Stimulated activated CD4-positive, alpha-beta T cell treated with anti-CD3 and anti-CD28 coated beads, Interleukin-4, amount 100 ng/mL, for 48 hours (primary cell): ENCODE data around the gene SELENON.
A peak's percentile ranks its signal among the peaks of the same experiment; 100 is the strongest.

ENCODE experiments used
- DNase-seq, 2 donors: peaks; one replicate each; pipeline ENCODE4 v3.0.0-alpha.2; 2020; ENCODE audit warnings: low read depth in 2 of 2

Gene SELENON

DNA sequence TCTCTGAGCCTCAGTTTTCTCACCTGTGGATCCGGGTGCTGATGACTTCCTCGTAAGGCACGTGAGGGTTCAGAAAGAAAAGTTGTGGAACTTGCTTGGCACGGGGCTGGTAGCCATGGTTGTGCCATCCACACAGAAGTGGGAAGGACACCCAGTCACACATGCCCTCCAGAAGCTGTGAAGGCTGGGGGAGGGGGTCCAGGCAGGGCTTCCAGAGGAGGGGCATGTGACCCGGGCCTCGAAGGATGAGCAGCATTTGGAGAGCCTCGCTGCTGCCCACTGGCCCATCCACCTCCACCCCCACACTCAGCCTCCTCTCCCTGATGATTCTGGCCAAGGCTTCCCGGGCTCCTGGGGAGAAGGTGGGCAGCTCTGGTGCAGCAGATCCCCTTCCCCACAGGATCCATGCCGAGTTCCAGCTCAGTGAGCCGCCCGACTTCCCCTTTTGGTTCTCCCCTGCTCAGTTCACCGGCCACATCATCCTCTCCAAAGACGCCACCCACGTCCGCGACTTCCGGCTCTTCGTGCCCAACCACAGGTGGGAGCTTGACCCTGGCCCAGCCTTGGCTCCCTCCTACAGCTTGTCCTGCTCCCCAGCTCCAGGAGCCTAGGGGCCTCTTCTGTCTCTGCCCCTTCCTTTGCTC is 9.4 kb downstream of the SELENON start:
- DNase-seq: no peak

DNA sequence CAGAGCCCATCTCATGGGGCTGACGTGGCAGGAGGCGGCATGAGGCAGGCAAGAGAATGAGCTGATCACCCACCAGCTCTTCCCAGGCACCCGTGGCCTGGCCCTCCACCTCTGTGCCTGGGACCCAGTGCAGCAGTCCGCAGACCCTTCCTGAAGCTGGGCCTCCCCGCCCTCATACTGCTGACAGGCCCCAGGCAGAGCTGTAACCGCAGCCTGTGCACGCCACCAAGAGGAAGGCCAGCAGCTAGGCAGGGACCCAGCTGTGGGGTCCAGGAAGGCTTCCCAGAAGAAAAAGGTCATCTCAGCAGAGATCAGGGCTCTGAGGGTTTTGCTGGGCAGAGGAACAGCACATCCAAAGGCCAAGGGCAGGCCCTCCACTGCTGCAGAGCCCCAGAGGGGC is 9.9 kb downstream of the SELENON start:
- DNase-seq: no peak

DNA sequence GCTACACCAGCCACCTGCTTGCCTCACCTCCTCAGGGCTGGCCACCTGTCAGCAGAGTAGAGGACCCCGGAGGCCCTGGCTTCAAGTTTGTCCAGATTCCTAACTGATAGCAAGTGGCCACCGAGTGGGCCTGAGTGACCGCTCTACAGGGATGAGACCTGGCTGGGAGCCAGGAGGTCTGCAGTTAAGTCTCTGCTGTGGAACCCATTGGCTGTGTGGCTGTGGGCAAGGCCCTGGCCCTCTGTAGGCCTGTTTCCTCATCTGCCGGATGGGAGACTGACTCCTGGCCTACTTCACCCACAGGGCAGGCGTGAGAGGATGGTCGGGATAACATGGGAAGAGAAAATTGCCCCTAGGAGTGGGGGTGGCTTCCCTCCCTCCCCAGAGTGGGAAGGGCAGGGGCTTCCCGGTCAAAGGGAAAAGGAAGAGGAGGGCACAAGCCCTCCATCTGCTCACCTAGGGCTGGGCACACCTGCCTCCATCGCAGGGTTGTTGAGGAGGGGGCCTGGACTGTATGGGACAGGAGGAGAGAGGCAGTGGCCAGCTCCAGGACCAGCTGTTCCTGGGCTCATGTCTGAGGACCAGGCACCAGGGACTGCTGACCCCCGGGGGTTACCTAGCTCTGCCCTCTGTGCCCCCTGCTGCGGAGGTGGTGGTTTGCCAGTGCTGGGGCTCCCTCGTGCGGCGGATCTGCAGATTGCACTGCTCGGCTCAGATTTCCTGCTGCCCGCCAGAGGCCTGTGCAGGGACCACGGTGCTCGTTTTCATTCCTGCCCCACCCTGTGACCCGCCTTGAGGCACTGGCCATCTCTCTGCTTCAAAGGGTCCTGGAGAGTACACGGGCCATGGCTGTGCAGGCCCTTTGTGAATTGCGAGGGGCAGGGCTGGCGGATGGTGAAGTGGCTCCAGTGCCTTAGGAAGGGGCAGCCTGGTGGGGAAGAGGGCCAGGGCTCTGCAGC is 10.6 kb downstream of the SELENON start:
- peak; percentile 67 to 82 for DNase-seq

DNA sequence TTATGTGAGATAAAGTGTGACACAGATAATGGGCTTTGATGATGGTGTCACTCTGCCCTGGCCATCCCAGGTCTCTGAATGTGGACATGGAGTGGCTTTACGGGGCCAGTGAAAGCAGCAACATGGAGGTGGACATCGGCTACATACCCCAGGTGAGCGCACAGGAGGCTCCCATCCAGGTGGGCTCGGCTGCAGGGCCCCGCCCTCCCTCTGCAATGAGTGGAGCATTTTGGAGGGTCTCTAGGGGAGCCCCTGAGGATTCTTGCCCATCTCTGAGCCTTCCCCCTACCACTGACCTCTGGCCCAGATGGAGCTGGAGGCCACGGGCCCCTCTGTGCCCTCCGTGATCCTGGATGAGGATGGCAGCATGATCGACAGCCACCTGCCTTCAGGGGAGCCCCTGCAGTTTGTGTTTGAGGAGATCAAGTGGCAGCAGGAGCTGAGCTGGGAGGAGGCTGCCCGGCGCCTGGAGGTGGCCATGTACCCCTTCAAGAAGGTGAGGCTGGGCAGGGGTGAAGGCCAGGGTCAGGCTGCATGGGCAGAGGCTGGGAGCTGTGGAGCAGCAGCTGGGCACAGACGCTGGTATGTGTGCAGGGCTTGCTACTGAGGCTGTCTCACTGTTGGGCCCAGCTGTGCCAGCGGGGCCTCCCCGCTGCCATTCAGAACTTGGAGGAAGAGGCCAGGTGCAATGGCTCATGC is 11.5 kb downstream of the SELENON start:
- no peak for DNase-seq

DNA sequence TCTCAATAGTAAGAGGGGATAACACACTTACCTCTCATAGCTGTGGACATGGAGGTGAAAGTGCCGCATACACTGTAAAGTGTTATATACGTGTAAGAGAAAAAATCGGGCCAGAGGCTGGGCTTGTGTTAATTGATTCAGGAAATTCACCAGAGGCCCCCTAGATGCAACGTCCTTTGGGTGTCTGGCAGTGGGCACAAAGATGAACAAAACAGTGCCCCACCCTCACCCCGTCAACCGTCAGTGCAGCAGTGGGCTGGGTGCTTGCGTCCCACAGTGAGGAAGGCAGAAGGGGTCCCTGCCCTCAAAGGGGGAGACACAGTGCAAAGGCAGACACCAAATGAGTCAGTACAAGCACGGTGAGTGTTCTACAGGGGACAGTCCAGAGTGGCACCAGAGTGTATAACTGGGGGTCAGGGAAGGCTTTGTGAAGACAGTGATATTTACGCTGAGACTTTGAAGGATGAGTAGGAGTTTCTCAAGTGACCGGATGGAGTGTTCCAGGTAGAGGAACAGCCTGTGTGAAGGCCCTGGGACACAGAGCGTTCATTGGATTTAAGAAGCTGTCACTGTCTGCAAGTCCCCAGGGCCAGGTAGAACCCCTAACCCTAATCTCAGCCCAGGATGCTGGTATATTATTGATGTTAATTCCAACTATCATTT is 13.2 kb downstream of the SELENON start:
- no peak for DNase-seq

DNA sequence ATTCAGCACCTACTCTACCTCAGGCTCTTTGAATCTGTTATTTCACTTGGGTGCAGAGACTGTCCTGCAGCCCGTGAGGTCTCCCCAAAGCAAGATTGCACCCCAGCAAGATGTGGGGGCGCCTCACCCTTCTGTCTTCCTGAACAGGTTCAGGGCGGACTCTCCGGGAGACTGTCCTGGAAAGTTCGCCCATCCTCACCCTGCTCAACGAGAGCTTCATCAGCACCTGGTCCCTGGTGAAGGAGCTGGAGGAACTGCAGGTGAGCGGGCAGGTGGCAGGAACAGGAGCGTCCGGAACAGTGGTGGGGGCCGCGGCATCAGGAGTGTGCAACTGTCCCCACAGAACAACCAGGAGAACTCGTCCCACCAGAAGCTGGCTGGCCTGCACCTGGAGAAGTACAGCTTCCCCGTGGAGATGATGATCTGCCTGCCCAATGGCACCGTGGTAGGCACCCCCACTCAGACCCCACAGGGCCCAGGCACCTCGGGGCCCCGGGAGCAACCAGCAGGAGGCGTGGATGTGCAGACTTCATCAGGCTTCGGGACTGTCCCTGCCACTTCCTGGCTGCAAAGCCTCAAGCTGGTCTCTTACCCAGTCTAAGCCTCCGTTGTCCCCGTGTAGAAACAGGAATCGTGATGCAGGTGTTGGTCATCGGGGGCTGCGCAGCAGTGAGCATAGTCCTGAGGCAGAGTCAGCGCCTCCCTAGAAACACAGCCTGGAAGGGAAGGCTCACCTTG is 13.9 kb downstream of the SELENON start:
- DNase-seq: no peak

GRCh38 chr1:25814549-25815087 is 14.6 kb downstream of the SELENON start:
- DNase-seq: no peak

GRCh38 chr1:25815208-25816111 is 15.5 kb downstream of the SELENON start:
- no peak for DNase-seq

DNA sequence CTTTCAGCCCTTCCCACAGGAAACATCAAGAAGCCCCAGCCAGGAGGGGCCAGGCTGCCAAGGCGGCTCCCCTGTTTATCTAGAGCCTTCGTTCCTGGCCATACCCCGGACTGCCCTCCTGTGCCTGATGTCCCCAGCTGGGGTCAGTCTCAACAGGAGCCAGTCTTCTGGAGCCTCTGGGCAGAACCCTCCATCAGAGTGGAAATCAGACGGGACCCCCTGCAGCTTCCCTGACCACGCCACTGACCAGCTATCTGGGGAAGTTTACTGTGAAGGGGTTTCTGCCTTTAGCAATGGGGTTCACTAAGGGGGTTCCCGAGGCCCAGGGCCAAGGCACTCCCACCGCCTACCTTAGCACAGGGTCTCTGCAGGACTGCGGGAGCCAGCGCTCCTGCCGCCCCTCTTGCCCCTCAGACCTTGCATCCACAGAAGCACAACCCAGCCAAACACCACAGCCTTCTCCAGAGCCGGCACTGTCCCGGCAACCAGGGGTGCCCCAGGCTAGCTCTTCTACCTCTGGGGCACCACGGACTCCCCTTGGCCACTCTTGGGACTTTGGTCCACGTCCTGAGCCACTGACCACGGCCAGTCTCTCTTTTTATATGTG is 16.2 kb downstream of the SELENON start:
- no peak for DNase-seq

GRCh38 chr1:25817840-25818501 is 18.0 kb downstream of the SELENON start:
- DNase-seq: no peak

- DNase-seq: no peak
Observed at GRCh38 chr1:25818569-25818968, 18.6 kb downstream of the SELENON start.

DNA sequence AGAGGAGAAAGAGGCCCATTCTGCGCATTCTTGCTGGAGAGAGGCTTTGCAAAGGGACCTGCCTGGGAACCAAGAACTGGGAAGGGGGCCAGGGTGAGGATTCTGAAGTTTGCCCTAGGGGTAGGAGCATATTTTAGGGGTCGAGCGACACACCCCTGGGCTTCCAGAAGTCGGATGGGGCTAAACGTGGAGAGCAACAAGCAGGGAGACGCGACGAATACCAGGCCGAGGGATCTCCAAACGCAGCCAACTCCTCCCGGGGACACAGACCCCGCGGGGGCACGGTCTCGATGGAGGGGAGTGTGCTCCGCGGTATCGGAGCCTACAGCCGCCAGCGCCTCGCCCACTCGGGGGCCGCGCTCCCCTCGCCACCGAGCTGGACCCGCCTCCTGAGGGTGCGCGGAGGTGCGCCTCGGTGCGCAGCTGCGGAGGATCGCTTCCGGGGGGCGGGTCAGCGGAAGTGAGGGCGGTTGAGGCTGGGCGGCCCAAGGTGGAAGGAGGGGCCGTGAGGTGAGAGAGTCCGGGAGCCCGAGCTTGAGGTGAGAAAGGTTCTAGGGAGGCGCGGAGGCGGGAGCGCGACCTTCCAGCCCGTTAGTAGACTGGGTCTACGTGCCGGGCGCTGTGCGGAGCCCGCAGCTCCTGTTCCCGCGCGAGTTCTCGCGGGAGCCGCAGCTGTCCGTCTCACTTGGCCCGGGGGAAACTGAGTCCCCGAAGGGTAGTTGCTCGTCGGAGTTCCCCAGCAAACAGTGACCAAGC is 19.7 kb downstream of the SELENON start, which contains the start of gene MTFR1L:
Gene MTFR1L, plus strand, starts transcription at position 464 of the 756 bp plus-strand sequence. CDS start 3,151 bp downstream, outside the sequence.
- DNase-seq: peak; percentile 92 to 93

GRCh38 chr1:25820247-25821111 is 20.5 kb downstream of the SELENON start:
- peak; percentile 54 to 60 for DNase-seq

- no peak for DNase-seq
Observed at GRCh38 chr1:25821112-25821476, 21.1 kb downstream of the SELENON start.

DNA sequence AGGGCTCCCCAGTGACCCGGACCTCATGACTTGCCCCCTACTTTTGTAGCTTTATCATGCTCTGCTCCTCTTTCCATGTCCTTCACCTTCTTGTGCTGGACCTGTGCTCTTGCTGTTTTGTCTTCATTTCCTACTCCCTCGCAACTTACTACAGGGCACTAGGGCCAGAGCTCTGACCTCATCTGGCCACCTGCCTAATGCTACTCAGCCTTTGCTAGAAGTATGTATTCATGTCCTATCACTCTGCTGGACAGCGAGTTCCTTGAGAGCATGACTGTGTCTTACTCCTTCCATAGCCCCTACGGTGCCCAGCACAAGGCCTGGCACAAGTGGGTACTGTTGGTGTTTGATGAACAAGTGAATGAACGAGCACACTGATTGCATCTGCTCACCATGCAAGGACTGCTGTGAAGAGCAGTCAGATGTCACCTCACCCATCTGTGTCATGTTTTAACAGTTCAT is 21.7 kb downstream of the SELENON start:
- DNase-seq: no peak

DNA sequence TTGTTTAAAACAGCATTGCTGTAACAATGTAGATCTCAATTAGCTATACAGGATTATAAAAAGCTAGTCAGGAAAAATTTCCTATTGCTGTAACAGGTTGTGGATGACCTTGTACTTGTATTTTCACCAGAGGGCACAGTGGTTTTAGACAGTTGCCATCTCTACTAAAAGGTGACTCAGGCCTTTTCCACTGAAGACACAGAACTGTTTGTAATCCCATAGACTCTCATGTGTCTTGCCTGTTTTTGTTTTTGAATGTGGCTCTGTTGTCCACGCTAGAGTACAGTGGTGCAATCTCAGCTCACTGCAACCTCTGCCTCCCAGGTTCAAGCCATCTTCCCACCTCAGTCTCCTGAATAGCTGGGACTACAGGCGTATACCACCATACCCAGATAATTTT is 25.6 kb downstream of the SELENON start:
- no peak for DNase-seq

GRCh38 chr1:25826571-25826970 is 26.6 kb downstream of the SELENON start:
- DNase-seq: no peak
